ENCODE data around the gene SYK.
A peak's percentile ranks its signal among the peaks of the same experiment; 100 is the strongest.

SYK gene

DNA sequence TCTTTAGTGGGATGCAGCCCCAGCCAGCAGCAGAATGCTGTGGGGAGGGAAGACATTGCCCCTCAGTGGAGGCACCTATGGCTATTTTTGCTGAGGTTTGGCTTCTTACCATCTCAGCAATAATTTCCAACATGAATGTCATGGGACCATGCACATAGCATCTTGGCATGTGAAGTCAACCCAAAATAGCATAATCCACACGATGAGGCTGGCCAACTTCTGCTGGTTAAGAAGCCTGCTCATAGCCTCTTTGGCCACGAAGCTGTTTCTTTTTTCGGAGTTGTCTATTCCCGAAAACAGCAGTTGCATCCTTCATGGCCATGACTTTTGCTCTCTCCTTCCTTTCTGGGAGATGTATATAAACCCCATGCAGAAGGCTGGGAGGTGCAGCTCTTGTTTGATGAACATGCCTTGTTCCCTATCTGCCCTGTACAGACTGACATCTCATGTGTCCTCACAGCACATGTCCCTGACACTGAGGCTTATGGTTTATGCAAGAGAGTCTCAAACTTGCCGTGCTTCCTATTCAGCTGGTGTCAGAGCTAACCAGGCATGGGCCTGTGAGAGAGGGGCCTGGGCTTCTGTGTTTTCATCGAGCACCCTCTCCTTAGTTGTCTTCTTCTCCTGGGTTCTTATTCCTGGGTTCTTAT, 45.3 kb downstream of the SYK start:
- no peak for DNase-seq (ENCODE audit: low read depth in 2 of 2, low spot score in 1 of 2)

DNA sequence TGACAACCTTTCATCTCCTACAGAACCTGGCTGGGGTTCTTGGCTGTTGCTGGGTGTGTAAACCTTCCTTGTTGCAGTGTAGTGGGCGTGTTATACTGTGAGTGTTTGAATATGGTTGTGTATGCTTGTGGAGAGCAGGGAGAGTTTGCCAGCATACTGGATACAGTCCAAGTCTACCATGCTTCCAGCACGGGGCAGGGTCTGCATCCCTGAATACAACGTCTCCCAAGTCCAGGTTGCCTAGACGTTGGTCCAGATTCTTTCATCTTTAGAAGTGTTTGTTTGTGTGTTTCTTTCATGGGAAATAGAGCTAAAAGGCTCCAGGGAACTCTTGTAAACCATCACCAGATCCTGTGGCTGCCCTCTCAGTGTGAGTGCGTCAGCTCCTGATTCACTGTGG, 46.4 kb downstream of the SYK start:
- no peak for DNase-seq (ENCODE audit: low read depth in 2 of 2, low spot score in 1 of 2)

DNA sequence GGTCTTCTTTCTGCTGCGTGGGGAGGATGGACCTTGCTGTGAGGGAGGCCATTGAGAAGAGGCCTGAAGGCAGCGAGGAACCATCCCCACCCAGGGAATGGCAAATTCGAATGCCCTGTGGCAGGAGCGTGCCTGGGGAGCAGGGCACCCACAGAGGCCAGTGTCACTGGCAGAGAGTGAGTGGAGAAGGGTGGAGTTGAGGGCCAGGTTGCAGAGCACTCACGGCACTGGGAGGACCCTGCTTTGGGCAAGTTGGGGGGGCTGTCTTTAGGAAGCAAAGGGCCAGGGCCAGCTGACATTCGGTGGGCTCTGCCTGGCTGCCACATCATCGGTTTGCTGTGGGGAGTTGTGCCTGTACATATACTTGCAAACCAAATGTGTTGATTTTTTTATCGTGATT, 47.2 kb downstream of the SYK start:
- no peak for DNase-seq (ENCODE audit: low read depth in 2 of 2, low spot score in 1 of 2)

DNA sequence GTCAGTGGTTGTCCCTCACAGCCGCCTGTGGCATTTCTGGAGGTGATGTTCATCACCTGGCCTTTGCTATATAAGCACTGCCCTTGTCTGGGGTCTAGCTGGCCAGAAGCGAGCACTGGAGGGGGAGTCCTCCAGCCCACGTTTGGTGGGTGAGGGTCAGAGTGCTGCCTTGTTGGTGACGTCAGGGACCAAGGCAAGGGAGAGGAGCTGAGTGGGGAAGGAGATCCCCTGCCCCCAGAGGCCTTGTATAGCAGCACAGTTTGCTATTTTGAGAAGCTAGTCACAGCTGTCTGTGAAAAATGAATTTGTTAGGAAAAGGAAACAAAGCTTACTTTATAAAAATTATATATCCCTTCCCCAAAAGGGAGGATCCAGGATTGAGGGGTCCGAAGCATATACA, 49.8 kb downstream of the SYK start:
- no peak for DNase-seq (ENCODE audit: low read depth in 2 of 2, low spot score in 1 of 2)

DNA sequence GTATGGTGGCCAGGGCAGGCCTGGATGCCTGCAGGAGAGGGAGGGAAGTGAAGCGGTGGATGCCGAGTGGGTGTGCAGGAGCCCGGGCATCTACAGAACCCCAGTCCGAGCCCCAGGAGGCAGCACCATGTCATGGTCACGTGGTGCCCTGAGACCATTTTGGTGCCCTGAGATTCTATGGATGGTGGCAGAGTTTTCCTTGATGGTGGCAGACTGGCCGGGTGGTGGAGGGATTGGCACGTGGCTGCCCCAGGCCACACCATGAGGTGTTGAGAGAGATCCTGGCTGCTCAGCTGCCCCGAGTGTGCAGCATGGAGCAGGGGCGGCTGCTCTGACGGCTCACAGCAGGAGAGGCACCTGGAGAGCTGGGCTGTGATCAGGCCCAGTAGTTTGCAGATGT, 52.3 kb downstream of the SYK start:
- DNase-seq (ENCODE audit: low read depth in 2 of 2, low spot score in 1 of 2): no peak

DNA sequence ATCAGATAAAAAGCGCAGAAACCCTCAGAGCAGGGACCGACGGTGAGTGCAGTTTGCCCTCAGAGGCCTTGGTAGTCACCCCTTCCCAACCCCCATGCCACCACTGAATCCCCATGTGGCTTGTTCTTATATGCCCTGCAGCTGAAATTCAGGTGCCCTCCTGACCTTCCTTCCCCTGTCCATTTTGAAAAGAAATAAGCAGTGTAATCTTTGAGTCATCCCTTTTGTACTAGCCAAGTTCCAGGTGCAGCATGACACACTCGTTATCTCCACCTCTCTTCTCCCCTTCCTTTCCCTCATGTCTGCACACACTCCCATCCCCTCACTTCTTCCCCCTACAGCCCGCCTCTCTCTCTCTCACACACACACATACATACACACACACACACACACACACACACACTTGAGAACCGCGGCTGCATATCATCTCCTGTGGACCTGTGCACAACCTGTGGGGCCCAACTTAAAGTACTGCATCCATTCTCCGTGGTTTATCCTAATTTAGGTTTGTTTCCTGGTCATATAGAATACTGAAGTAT, 53.1 kb downstream of the SYK start:
- DNase-seq (ENCODE audit: low read depth in 2 of 2, low spot score in 1 of 2): no peak

DNA sequence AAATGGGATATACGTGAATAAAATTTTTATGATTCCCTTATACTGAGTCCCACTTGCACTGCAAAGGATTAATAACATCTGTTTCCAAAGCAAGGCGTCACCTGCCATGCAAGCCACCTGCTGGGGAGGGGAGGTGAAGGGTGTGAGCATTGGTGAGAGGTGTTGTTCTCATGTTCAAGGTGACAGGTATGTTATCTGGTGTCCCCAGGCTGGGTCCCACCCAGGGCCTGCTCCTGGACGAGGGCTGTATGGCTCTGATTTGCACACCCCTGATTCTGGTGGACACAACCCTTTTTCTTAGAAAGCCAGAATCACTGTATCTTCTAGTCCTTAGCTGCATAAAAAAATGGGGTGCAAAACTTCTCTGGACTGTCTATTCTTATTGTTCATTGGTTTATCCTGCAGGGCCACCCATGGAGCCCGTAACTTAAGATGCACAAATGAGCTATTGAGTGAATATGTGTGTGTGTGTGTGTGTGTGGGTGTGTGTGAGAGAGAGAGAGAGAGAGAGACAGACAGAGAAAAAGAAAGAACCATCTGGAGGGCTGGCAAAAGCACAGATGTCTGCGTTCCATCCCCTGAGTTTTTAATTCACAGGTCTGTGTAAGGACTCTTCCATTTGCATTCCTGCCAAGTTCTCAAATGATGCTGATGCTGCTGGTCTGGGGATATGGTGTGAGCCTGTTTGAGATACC, 53.7 kb downstream of the SYK start:
- DNase-seq (ENCODE audit: low read depth in 2 of 2, low spot score in 1 of 2): no peak

DNA sequence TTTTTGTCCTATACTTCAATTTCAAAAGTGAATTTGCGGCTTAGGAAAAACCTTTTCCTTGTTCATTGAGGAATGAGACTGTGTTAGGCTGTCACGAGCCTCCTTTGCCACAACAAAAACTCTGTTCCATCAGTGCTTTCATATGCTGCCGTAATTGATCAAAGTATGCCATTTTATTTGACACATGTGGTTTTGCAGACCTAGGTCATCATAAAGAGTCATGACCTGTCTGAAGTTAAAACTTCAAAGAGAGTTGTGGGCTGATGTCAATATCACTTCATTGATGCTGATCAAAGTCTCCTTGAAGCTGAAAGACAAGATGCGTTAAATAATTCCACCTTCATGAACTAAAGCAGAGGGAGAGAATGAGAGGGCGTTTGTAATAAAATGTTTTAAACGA, 55.5 kb downstream of the SYK start:
- DNase-seq (ENCODE audit: low read depth in 2 of 2, low spot score in 1 of 2): no peak

DNA sequence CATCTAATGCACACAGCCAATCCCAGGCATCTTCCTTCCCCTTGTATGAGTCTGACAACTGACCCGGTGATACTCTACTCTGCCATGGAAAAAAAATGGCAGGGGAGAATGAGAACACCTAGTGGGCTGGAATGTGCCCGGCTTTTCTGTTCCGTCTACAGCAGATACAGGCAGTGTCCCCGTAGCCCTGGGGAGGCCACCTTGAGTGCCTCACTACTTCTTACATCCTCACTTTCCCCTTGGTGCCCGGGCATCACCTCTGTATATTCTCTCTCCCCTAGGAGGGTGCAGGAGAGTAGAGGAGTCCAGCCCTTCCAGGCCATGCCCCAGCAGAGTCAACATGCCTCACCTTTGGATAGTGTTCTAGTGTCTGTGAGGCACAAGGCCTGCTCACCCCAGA, 56.2 kb downstream of the SYK start:
- no peak for DNase-seq (ENCODE audit: low read depth in 2 of 2, low spot score in 1 of 2)

DNA sequence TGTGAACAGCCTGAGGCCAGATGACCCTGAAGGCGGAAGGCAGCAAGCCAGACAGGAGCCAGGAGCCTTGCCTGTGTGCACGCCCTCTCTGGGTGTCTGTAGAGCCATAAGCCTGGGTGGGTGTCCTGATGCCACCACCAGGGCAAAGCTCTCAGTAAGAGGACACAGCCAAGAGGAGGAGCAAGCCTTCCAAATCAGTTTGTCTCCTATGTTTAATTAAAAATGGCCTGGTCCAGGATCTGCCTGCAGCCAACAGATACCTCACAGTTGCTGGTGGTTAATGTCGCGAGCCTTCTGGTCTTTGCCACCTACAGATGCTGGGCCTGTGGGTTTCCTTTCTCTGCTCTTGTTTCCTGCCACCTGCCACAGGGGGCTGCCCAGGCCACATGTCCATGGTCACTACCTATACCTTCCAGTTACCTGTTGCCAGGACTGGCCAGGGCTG, 56.9 kb downstream of the SYK start:
- no peak for DNase-seq (ENCODE audit: low read depth in 2 of 2, low spot score in 1 of 2)

DNA sequence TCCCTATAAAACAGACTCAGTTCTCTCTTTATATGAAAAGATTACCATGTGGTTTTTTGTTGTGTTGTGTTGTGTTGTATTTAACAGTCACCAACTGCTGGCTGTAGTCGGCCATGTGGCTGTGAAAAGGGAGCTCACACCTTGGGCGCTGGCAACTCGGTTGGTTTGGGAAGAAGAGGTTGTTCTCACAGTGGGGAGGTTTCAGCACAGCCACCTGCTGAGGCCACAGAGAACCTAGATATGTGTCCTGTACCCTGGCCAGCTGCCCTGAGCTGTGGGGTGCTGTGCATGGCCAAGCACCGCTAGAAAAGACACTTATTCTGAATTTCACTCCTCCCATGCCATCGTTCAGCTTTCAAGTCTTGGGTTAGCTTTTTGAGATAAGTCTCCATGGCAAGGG, 58.8 kb downstream of the SYK start:
- no peak for DNase-seq (ENCODE audit: low read depth in 2 of 2, low spot score in 1 of 2)

DNA sequence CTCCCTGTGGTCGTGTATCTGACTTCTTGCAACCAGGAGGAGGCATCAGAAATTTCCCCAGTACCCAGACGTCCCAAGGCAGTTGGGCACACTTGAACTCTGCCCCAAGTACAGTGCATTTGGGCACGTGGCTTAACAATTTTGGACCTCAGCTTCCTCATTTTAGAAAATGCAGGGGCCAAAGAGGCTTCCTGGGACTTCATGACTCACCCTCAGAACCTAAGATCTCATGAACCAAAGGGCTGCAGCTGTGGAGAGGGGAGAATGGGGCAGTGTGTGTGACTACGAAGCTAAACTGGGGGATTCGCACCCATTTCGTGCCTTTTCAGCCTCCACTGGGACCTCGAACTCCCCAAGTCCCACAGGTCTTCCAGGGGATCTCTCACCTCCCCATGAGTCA, 59.2 kb downstream of the SYK start:
- no peak for DNase-seq (ENCODE audit: low read depth in 2 of 2, low spot score in 1 of 2)

DNA sequence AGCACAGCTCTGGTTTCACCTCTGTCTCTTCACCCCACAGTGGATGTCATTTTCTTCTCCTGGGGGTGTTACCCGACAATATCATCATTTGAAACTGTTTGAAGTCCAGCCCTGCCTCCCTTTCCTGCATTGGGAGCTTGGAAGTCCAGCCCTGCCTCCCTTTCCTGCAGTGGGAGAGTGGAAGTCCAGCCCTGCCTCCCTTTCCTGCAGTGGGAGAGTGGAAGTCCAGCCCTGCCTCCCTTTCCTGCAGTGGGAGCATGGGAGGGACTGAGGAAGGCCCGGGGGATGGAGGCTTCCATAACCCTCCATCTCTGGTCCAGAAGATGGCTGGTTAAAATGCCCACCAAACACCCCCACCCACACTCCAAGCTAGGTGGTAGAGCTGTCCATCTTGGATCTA, 59.8 kb downstream of the SYK start:
- no peak for DNase-seq (ENCODE audit: low read depth in 2 of 2, low spot score in 1 of 2)

DNA sequence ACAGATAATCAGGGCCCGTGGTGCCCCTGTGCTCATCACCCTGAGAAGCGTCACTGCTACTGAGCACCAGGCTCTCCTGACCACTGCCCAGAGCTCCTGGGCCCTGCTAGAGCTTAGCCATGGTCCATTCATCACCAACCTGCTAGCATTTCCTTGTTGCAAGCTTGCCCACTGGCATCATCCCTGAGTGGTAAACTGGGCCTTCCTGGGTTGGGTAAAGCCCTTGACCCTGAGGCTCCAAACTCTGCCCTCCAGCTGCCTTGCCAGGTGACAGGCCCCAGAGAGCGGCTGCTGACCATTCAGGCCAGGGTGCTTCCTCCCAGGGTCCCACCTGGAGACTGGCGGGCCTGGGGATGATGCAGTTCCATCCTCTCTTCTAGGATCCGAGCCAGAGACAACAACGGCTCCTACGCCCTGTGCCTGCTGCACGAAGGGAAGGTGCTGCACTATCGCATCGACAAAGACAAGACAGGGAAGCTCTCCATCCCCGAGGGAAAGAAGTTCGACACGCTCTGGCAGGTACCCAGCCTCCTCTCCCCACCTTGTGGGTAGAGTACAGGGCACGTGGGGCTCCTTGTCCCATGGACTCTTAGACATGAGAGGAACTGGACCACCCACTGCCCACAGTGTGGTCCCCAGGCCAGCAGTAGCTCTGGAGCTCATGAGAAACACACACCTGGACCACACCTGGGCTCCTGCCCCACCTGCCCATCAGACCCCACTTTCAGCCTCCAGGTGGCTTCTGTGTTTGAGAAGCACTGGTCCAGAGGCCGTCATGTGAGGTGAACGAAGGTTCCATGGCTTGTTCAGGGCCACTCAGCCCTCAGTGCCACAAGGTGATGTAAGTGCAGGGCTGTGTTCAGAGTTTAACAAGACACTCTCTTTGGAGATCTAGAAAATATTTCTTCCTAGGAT, 60.5 kb downstream of the SYK start:
- DNase-seq (ENCODE audit: low read depth in 2 of 2, low spot score in 1 of 2): no peak

DNA sequence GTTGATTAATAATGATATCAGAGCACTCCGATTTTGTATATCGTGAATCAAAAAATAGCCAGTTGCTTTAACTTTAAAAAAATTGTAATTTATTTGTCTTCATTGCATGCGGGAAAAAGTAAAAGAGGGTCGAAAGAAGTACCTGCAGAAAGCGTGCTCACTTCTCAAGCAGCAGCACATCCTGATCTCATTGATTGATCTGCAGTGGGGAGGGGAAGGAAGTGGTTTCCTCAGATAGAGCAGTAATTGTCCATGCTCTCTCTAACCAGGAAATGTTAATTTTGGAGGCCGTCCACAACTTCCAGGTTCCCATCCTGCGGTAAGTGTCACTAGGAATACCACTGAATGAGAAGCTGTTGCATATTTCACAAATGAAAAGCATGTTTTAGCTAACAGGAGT, 63.2 kb downstream of the SYK start:
- DNase-seq (ENCODE audit: low read depth in 2 of 2, low spot score in 1 of 2): no peak

DNA sequence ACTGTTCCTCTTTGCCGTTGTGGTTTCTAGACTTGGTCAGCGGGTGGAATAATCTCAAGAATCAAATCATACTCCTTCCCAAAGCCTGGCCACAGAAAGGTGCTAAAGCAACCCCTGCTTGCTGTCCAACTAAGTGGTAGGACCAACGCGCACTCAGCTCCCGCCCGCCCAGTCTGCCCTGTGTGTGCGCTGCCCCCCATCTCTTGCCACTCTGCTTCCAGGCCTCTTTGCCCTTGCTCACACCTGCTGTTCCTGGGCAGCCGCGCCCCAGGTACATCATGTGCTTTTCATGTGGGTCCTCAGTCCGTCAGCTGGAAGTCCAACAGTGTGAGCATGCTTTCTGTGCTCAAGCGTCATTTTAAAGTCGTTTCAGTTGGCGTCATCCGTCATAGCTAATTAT, 65.5 kb downstream of the SYK start:
- DNase-seq (ENCODE audit: low read depth in 2 of 2, low spot score in 1 of 2): no peak

DNA sequence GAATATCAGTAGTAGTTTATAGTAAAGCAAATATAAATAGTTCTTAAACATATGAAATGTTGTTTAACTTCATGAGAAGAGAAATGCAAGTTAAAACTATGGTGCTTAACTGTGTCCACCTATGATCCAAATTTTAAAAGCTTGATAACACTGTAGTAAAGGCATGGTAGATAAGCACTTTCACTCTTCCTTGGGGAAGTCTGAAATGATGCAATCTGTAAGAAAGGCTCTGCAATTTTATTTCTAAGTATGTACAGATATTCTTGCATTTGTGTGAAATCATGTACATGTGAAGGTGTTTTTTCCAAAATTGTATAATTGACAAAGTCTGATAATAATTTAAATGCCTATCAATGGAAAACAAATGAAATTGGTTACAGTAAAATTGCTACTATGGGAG, 66.9 kb downstream of the SYK start:
- no peak for DNase-seq (ENCODE audit: low read depth in 2 of 2, low spot score in 1 of 2)

DNA sequence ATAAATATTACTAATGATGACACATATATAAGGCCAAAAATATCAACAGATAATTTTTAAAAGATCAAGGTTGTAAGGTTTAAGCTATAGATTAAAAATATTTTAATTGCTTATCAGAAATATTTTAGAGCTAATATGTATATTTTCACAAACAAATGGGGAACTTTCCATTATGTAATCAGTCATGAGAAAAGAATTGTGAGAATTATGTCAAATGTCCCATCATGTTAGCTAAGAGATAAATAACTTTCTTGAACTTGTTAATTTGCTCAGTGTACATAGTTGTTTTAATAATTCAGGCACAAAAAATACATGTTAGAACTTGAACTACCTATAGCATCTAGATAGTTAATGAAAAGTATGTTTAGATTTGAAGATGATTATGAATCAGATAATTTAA, 67.7 kb downstream of the SYK start:
- DNase-seq (ENCODE audit: low read depth in 2 of 2, low spot score in 1 of 2): no peak

DNA sequence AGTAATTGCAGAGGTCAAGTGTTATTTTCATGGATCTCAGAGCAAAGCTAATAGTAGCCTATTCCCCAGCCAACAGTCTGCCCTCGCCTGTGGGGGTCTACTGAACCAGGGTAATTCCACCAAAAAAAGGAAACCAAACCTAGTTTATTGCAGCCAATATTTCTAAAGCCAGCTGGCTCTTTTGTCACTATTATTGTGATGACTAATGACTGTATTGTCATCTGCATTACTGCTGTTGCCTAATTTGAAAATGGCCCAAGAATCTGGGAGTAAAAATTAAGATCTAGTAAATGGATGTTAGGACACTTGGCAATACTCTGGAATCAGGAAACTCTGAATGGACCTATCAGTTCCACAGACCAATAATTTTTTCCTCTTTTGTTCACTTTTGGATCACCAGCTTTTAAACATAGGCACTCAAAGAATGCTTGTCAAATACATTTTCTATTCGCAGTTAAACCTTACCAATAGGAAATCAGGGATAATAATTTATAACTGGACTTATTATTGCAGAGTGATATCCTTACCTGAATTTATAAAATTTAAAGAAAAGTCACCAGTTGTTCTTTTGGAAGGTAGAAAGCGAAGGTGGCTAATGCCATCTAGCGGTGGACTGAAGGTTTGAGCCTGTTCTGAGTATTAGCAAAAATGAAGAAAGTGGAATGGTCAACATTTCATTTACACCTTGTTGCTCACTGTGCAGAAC, 69.2 kb downstream of the SYK start:
- DNase-seq (ENCODE audit: low read depth in 2 of 2, low spot score in 1 of 2): peak in 1 of 2 donors; percentile 10

DNA sequence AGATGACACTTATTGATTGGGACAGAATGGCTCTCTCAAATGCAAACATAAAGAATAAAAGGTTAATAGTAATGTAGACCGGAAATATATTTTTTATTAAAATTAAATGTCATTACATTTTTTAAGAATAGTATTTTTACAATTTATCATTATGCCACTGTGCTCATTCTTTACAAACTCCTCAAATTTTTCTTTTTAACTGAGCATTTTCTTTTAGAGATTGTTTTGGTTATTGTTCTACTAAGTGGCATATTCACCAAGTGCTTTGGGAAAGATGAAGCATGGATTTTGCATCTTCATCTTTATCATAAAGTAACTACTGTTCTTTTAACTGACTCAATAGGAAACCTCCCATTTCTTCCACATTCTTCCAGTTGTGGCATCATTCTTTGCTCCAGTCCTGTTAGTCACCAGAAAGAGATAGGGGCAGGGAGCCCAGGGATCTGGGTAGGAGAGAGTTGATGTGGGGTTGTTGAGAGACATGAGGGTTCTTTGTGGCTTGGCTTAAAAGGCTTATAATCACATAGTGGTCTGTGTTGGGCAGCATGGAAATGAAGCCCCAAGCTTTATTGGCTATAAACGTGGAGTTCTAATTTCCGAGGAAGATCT, 69.8 kb downstream of the SYK start:
- DNase-seq (ENCODE audit: low read depth in 2 of 2, low spot score in 1 of 2): no peak

DNA sequence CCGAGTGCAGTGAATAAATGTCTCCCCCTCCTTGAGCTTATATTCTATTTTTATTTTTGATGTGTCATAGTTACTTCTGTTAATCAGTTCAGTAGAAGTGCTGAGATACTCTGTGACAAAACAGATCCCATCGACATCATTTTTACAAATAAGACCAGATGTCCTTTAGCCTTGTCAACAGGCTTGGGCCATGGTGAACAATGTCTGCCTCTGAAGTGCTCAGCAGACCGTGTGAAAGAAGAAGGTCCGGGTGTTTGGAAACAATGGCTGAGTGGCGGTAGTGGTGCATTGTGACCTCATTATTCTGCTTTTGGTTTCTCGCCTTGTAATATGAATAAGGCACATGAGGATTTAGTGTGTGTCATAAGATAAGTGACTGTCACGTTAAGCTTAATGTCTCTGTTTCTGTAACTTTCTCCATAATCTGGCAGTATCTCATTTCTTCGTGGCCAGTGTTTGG, 71.2 kb downstream of the SYK start:
- no peak for DNase-seq (ENCODE audit: low read depth in 2 of 2, low spot score in 1 of 2)
